Measurements from ENCODE around the gene HSPA12B. TPM values are rescaled to one million over a fixed set of nuclear protein-coding genes. Genes with fewer than 3 reads are reported as not detected.

Gene HSPA12B
- total RNA-seq, 2 donors from 2014 or later, result 3.9 to 9.4 TPM

GRCh38 chr20:3801299-3801698, 68.8 kb downstream of the HSPA12B start:
- Histone ChIP-seq H3K27ac (no peak overlapping the region), H3K9me3 (no peaks in the 10 kb centered on the region), H3K27me3 (replicated peaks; ENCODE audit: insufficient read depth) (no peaks in the 10 kb centered on the region), H3K4me1 (replicated peaks) (no peaks in the 10 kb centered on the region), H3K36me3 (no peaks in the 10 kb centered on the region), H3K4me3 (no peak overlapping the region)
- intact Hi-C loops (cut with DNase I), result no loop called here
- no peak for DNase-seq (ENCODE audit: low spot score)
- TF ChIP-seq POLR2A (IDR thresholded peaks at IDR 0.05), result no peak
- no peak for TF ChIP-seq POLR2AphosphoS5 (IDR thresholded peaks at IDR 0.05)
- no peak for TF ChIP-seq CTCF (IDR thresholded peaks at IDR 0.05)
- WGBS, result 91% methylated on average over 4 of the region's 4 CpGs

GRCh38 chr20:3801846-3802245, 69.4 kb downstream of the HSPA12B start:
- WGBS, result 94% methylated on average over 13 of the region's 13 CpGs
- peaks cover under 1% of the 10 kb centered on the region for H3K4me1 ChIP-seq (replicated peaks)

More at GRCh38 chr20:3801846-3802245, 69.4 kb downstream of the HSPA12B start:
- Histone ChIP-seq H3K9me3 (no peaks in the 10 kb centered on the region), H3K27ac (no peak overlapping the region), H3K27me3 (replicated peaks; ENCODE audit: insufficient read depth) (no peaks in the 10 kb centered on the region), H3K36me3 (no peaks in the 10 kb centered on the region), H3K4me3 (no peak overlapping the region)
- intact Hi-C loops (cut with DNase I), result no loop called here
- TF ChIP-seq CTCF (IDR thresholded peaks at IDR 0.05) (no peak), POLR2A (IDR thresholded peaks at IDR 0.05) (no peak), POLR2AphosphoS5 (IDR thresholded peaks at IDR 0.05) (no peak)
- no peak for DNase-seq (ENCODE audit: low spot score)

Other genes with a start within 250 kb of the HSPA12B start
- not detected for gene GFRA4, start 69.3 kb upstream of the HSPA12B start, total RNA-seq
- gene ADAM33, start 50.7 kb upstream of the HSPA12B start, total RNA-seq, result 10 to 100 TPM; 18.2 to 38.3 TPM
- gene SIGLEC1, start 20.1 kb upstream of the HSPA12B start, total RNA-seq, result 1 to 10 TPM in 1 of 2 donors, under 1 TPM in 1; 0.32 to 5.3 TPM
- 10 to 100 TPM; 11.8 to 14.6 TPM for gene ADISSP, start 35.1 kb downstream of the HSPA12B start, total RNA-seq
- 1 to 10 TPM in 1 of 2 donors, not detected in 1; 1.6 TPM for gene SPEF1, start 48.8 kb downstream of the HSPA12B start, total RNA-seq
- 10 to 100 TPM; 76.6 to 86.9 TPM for gene CENPB, start 54.1 kb downstream of the HSPA12B start, total RNA-seq
- gene CDC25B, start 63.6 kb downstream of the HSPA12B start, total RNA-seq, result 10 to 100 TPM in 1 of 2 donors, 1 to 10 TPM in 1; 8.7 to 25.6 TPM
- gene AP5S1, start 87.9 kb downstream of the HSPA12B start, total RNA-seq, result 10 to 100 TPM; 21.1 to 28.0 TPM
- 10 to 100 TPM; 26.7 to 40.2 TPM for gene MAVS, start 114.1 kb downstream of the HSPA12B start, total RNA-seq
- 10 to 100 TPM; 49.7 to 53.9 TPM for gene PANK2, start 156.7 kb downstream of the HSPA12B start, total RNA-seq

All from prostate gland (tissue), 2 donors.